PC-3 (cell line): ENCODE data around the gene UROC1. TPM values are rescaled to one million over a fixed set of nuclear protein-coding genes. Genes with fewer than 3 reads are reported as not detected.

ENCODE experiments used
- ATAC-seq: fragments of 200-7000 bp; cut with Tn5 transposase; 2 replicates; pipeline ENCODE4 v1.9.1; 2020; ENCODE audit warnings: mild to moderate bottlenecking, moderate library complexity
- BruUV-seq: library from RNA; stranded (reverse); fragments of 400-500 nt; replicated peaks from 2 replicates; lab custom pipeline; 2021; lab: Mats Ljungman, UMichigan
- CTCF ChIA-PET: fragments of 300-600 bp; sonication (Branson Sonifier 250); formaldehyde crosslinking; loops from one replicate; lab custom pipeline; 2022; ENCODE audit warnings: antibody characterized with exemption; lab: Charles Lee
- POLR2A ChIA-PET: fragments of 300-600 bp; sonication (Branson Sonifier 250); formaldehyde crosslinking; loops from one replicate; lab custom pipeline; 2022; ENCODE audit warnings: antibody characterized with exemption; ENCODE audit not compliant: unreplicated experiment; lab: Charles Lee
- DNase-seq: peaks from one replicate; pipeline ENCODE4 v3.0.0-alpha.2; 2015
- H2AFZ ChIP-seq: fragments of 300-600 bp; sonication (generic); 2 replicates; pipeline ENCODE4 v1.6.0; 2016; ENCODE audit warnings: antibody characterized with exemption, low read length
- H3F3A ChIP-seq: fragments of 300-600 bp; sonication (generic); one replicate; pipeline ENCODE4 v1.6.0; 2017; ENCODE audit warnings: antibody characterized with exemption, low read length, control low read depth, mild to moderate bottlenecking; ENCODE audit not compliant: unreplicated experiment
- H3K27ac ChIP-seq: fragments of 300-600 bp; sonication (generic); 2 replicates; pipeline ENCODE4 v1.5.1; 2016; ENCODE audit warnings: mild to moderate bottlenecking, low read length
- H3K27me3 ChIP-seq: fragments of 300-600 bp; sonication (generic); 2 replicates; pipeline ENCODE4 v1.6.1; 2016; ENCODE audit warnings: low read length, mixed read lengths
- H3K36me3 ChIP-seq: fragments of 300-600 bp; sonication (generic); 2 replicates; pipeline ENCODE4 v1.6.1; 2016; ENCODE audit warnings: low read depth, mixed run types, low read length, mixed read lengths
- H3K4me1 ChIP-seq: fragments of 300-600 bp; sonication (generic); 2 replicates; pipeline ENCODE4 v1.5.1; 2016; ENCODE audit warnings: low read length; ENCODE audit not compliant: insufficient read depth
- H3K4me2 ChIP-seq: fragments of 300-600 bp; sonication (generic); 2 replicates; pipeline ENCODE4 v1.6.0; 2016; ENCODE audit warnings: low read length
- H3K4me3 ChIP-seq: fragments of 300-600 bp; sonication (generic); 2 replicates; pipeline ENCODE4 v1.5.1; 2016; ENCODE audit warnings: mild to moderate bottlenecking, low read length, mixed read lengths
- H3K79me2 ChIP-seq: fragments of 300-600 bp; sonication (generic); 2 replicates; pipeline ENCODE4 v1.6.1; 2017; ENCODE audit warnings: low read length, mixed read lengths
- H3K9ac ChIP-seq: fragments of 300-600 bp; sonication (generic); 2 replicates; pipeline ENCODE4 v1.6.0; 2016; ENCODE audit warnings: mild to moderate bottlenecking, low read length
- H3K9me2 ChIP-seq: fragments of 300-600 bp; sonication (generic); replicated peaks from 2 replicates; pipeline ENCODE4 v1.6.1; 2016; ENCODE audit warnings: mixed run types, low read length, mixed read lengths
- H3K9me3 ChIP-seq: fragments of 300-600 bp; sonication (generic); 2 replicates; pipeline ENCODE4 v1.6.1; 2016; ENCODE audit warnings: low read length, mixed read lengths
- H4K20me1 ChIP-seq: fragments of 300-600 bp; sonication (generic); 2 replicates; pipeline ENCODE4 v1.6.1; 2016; ENCODE audit warnings: low read length, mixed read lengths
- EZH2 ChIP-seq: fragments of 300-600 bp; sonication (generic); IDR thresholded peaks from one replicate; pipeline ENCODE4 v1.6.1; 2017; ENCODE audit warnings: antibody characterized with exemption, mild to moderate bottlenecking, low read length; ENCODE audit not compliant: unreplicated experiment
- EZH2phosphoT487 ChIP-seq: fragments of 300-600 bp; sonication (generic); IDR thresholded peaks from 2 replicates; pipeline ENCODE4 v1.6.1; 2018; ENCODE audit warnings: mild to moderate bottlenecking, antibody characterized with exemption, low read length, borderline replicate concordance
- intact Hi-C: fragments of 100-400 bp; cut with micrococcal nuclease; formaldehyde crosslinking; loops from 2 replicates; pipeline ENCODE4 v1.9.0; 2023
- total RNA-seq: library from RNA; depleted of rRNA; stranded (reverse); fragments of >200 nt; gene quantifications from 2 replicates; pipeline ENCODE4 v1.2.3, GENCODE V29; 2014
- TF ChIP-seq, protein P1 (sequence below): fragments of 300-600 bp; sonication (generic); conservative IDR thresholded peaks from 2 replicates; pipeline ENCODE4 v1.5.1; 2017; ENCODE audit warnings: antibody characterized with exemption, low read depth, mild to moderate bottlenecking, low read length

Gene UROC1
- total RNA-seq, 1 experiment from 2014 or later, result not detected

GRCh38 chr3:126521122-126521891, 3.7 kb upstream of the UROC1 start:
- Histone ChIP-seq H3K4me1 (no peaks in the 10 kb centered on the region), H3F3A (no peaks in the 10 kb centered on the region), H3K9me2 (no peaks in the 10 kb centered on the region), H3K4me2 (no peak overlapping the region), H3K27ac (no peak overlapping the region), H4K20me1 (no peaks in the 10 kb centered on the region), H3K27me3 (peaks cover 13% of the 10 kb centered on the region), H2AFZ (no peak overlapping the region), H3K9ac (no peak overlapping the region), H3K79me2 (no peaks in the 10 kb centered on the region), H3K9me3 (no peaks in the 10 kb centered on the region), H3K36me3 (no peaks in the 10 kb centered on the region), H3K4me3 (no peak overlapping the region)
- no TSS peak for BruUV-seq
- intact Hi-C loops, result no loop called here
- DNase-seq, result no peak
- CTCF ChIA-PET, result no interaction called here
- ATAC-seq, result no peak
- POLR2A ChIA-PET, result no interaction called here
- TF ChIP-seq EZH2, result no peak
- TF ChIP-seq, protein P1, sequence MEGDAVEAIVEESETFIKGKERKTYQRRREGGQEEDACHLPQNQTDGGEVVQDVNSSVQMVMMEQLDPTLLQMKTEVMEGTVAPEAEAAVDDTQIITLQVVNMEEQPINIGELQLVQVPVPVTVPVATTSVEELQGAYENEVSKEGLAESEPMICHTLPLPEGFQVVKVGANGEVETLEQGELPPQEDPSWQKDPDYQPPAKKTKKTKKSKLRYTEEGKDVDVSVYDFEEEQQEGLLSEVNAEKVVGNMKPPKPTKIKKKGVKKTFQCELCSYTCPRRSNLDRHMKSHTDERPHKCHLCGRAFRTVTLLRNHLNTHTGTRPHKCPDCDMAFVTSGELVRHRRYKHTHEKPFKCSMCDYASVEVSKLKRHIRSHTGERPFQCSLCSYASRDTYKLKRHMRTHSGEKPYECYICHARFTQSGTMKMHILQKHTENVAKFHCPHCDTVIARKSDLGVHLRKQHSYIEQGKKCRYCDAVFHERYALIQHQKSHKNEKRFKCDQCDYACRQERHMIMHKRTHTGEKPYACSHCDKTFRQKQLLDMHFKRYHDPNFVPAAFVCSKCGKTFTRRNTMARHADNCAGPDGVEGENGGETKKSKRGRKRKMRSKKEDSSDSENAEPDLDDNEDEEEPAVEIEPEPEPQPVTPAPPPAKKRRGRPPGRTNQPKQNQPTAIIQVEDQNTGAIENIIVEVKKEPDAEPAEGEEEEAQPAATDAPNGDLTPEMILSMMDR, result no peak
- TF ChIP-seq EZH2phosphoT487, result no peak

GRCh38 chr3:126519506-126520455, 2.2 kb upstream of the UROC1 start:
- Histone ChIP-seq H3F3A (no peaks in the 10 kb centered on the region), H3K27me3 (peaks cover 13% of the 10 kb centered on the region), H3K79me2 (no peaks in the 10 kb centered on the region), H3K36me3 (no peaks in the 10 kb centered on the region), H3K4me3 (no peak overlapping the region), H3K9me2 (no peaks in the 10 kb centered on the region), H2AFZ (no peak overlapping the region), H4K20me1 (no peaks in the 10 kb centered on the region), H3K9me3 (no peaks in the 10 kb centered on the region), H3K9ac (no peak overlapping the region), H3K4me2 (no peak overlapping the region), H3K27ac (no peak overlapping the region), H3K4me1 (no peaks in the 10 kb centered on the region)
- TF ChIP-seq, protein P1, result no peak
- TF ChIP-seq EZH2 (no peak), EZH2phosphoT487 (no peak)
- DNase-seq (no peak), ATAC-seq (no peak)
- CTCF ChIA-PET, result no interaction called here
- BruUV-seq, result no TSS peak
- POLR2A ChIA-PET, result no interaction called here
- intact Hi-C loops, result no loop called here
